HG03108 (cell line): ENCODE measurements around the gene ANKRD16.

Experiments used
- ATAC-seq: cut with Tn5 transposase; IDR thresholded peaks from one replicate; pipeline ENCODE4 v1.9.1; 2021; ENCODE audit warnings: moderate library complexity; ENCODE audit not compliant: unreplicated experiment

ANKRD16 gene

GRCh38 chr10:5812283-5813090, 77.2 kb downstream of the ANKRD16 start:
- peak; percentile 17 for ATAC-seq
